GM21737 (cell line): ENCODE data around the gene CTSF.
"Not testable (repeated sequence)": the region's sequence is repeated elsewhere in the genome, so short reads cannot be mapped to it uniquely, and the experiment has no call there.

Experiments
- ATAC-seq: cut with Tn5 transposase; IDR thresholded peaks from one replicate; pipeline ENCODE4 v1.9.1; 2021; ENCODE audit warnings: mild to moderate bottlenecking, moderate library complexity; ENCODE audit not compliant: unreplicated experiment

The CTSF gene

GRCh38 chr11:66540598-66540997, 27.8 kb downstream of the CTSF start:
- not testable (repeated sequence) for ATAC-seq

GRCh38 chr11:66539870-66540213, 28.6 kb downstream of the CTSF start:
- no peak for ATAC-seq

GRCh38 chr11:66539170-66539869, 29.1 kb downstream of the CTSF start:
- no peak for ATAC-seq

GRCh38 chr11:66532784-66533183, 35.6 kb downstream of the CTSF start:
- ATAC-seq = no peak

GRCh38 chr11:66531841-66532240, 36.6 kb downstream of the CTSF start:
- ATAC-seq = no peak

- ATAC-seq = no peak
Observed at GRCh38 chr11:66530927-66531709, 37.3 kb downstream of the CTSF start.

GRCh38 chr11:66529655-66530054, 38.8 kb downstream of the CTSF start:
- no peak for ATAC-seq

- no peak for ATAC-seq
Observed at GRCh38 chr11:66529069-66529468, 39.3 kb downstream of the CTSF start.

GRCh38 chr11:66524304-66525040, 43.9 kb downstream of the CTSF start:
- ATAC-seq = no peak

- no peak for ATAC-seq
Observed at GRCh38 chr11:66523611-66524010, 44.8 kb downstream of the CTSF start.
